PFSK-1 (cell line): ENCODE measurements around the gene ARV1.

Source experiments
- POLR2AphosphoS5 ChIP-seq: IDR thresholded peaks from 2 replicates; pipeline ENCODE4 v1.6.1; 2012; ENCODE audit warnings: low read depth, mild to moderate bottlenecking, control low read depth, low read length, moderate library complexity
- REST ChIP-seq, 2 experiments: IDR thresholded peaks; 2 replicates each; pipeline versions ENCODE4 v1.6.1 to v1.8.0; 2011 to 2012; ENCODE audit warnings: low read depth in 2 of 2, low read length in 2 of 2, control low read depth in 1 of 2, inconsistent platforms in 1 of 2, mild to moderate bottlenecking in 1 of 2, moderate library complexity in 1 of 2; ENCODE audit not compliant: insufficient read depth in 1 of 2
- SIN3A ChIP-seq: IDR thresholded peaks from 2 replicates; pipeline ENCODE4 v1.6.1; 2012; ENCODE audit warnings: mild to moderate bottlenecking, low read length, moderate library complexity, borderline replicate concordance; ENCODE audit not compliant: insufficient read depth
- TAF1 ChIP-seq: IDR thresholded peaks from 2 replicates; pipeline ENCODE4 v1.6.1; 2012; ENCODE audit warnings: low read length, control low read depth, borderline replicate concordance; ENCODE audit not compliant: insufficient read depth

- TF ChIP-seq TAF1: no peak
- no peak for TF ChIP-seq POLR2AphosphoS5
- no peak for TF ChIP-seq SIN3A
- TF ChIP-seq REST (IDR thresholded peaks at IDR 0.05; ENCODE audit: insufficient read depth in 1 of 2, low read depth in 2 of 2, low read length in 2 of 2): no peak
Measured at GRCh38 chr1:230979952-230980351, 1.1 kb downstream of the ARV1 start.
